ENCODE data around the gene KIAA0408. TPM values are rescaled to one million over a fixed set of nuclear protein-coding genes. Genes with fewer than 3 reads are reported as not detected.
A peak's percentile ranks its signal among the peaks of the same experiment; 100 is the strongest.
"Not testable (repeated sequence)": the region's sequence is repeated elsewhere in the genome, so short reads cannot be mapped to it uniquely, and the experiment has no call there.

The KIAA0408 gene
- total RNA-seq, 2 experiments from 2014 or later: 1.0 to 1.3 TPM

DNA sequence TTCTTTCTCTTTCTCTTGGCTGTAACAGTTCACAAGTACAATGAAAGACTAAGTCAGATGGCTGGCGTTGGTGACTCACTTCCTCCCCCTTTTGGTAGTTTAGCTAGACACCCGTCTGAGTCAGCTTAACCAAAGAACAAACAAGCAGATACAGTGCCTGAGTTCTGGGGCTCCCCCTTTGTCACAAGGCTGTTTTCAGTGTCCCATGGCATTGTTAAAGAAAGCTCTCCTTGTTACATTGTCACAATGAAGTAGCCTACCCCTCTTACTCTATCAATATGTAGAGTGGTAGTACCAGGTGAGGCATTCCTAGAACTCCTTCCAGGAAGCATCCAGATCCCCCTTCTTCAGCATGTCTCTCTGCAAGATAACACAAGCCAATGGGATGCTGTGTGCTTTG is 38.6 kb downstream of the KIAA0408 start:
- H3K27ac ChIP-seq (ENCODE audit: low read depth in 1 of 2, low read length in 2 of 2): no peak overlapping the region
- DNase-seq: peak; percentile 30 to 83 (median 51)
- TF ChIP-seq, protein P1, sequence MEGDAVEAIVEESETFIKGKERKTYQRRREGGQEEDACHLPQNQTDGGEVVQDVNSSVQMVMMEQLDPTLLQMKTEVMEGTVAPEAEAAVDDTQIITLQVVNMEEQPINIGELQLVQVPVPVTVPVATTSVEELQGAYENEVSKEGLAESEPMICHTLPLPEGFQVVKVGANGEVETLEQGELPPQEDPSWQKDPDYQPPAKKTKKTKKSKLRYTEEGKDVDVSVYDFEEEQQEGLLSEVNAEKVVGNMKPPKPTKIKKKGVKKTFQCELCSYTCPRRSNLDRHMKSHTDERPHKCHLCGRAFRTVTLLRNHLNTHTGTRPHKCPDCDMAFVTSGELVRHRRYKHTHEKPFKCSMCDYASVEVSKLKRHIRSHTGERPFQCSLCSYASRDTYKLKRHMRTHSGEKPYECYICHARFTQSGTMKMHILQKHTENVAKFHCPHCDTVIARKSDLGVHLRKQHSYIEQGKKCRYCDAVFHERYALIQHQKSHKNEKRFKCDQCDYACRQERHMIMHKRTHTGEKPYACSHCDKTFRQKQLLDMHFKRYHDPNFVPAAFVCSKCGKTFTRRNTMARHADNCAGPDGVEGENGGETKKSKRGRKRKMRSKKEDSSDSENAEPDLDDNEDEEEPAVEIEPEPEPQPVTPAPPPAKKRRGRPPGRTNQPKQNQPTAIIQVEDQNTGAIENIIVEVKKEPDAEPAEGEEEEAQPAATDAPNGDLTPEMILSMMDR (IDR thresholded peaks at IDR 0.05): peak; percentile 65
- no peak overlapping the region for H3K27ac Mint-ChIP-seq
- no peaks in the 10 kb centered on the region for H3K36me3 Mint-ChIP-seq (ENCODE audit: low read depth)
- H3K27me3 Mint-ChIP-seq: no peaks in the 10 kb centered on the region
- peak; percentile 99 for ATAC-seq (ENCODE audit: poor library complexity)
- H3K36me3 ChIP-seq (ENCODE audit: insufficient read depth, low read length): no peaks in the 10 kb centered on the region
- no peak overlapping the region for H3K4me3 ChIP-seq (ENCODE audit: low read length)
- H3K9me3 ChIP-seq (ENCODE audit: control insufficient read depth in 1 of 2, insufficient read depth in 1 of 2, low read length in 2 of 2): no peaks in the 10 kb centered on the region
- CTCF ChIA-PET: interaction anchor here (0.7 to 2.1 kb wide), 4 partner anchors 94 to 118 kb away, joined by 4 to 7 read pairs (median 6); no protein-coding TSS in a partner anchor
- no peaks in the 10 kb centered on the region for H3K9me3 Mint-ChIP-seq
- H3K4me1 ChIP-seq (ENCODE audit: insufficient read depth, low read length): no peaks in the 10 kb centered on the region
- H3K4me1 Mint-ChIP-seq (ENCODE audit: low read depth): peaks cover 6% of the 10 kb centered on the region
- intact Hi-C loops (cut with DNase I, micrococcal nuclease): loop anchor here in 1 of 2 experiments (1.0 kb wide), 1 partner anchor 118 kb away; no protein-coding TSS in a partner anchor
- no peak overlapping the region for H3K4me3 Mint-ChIP-seq
- no peaks in the 10 kb centered on the region for H3K27me3 ChIP-seq (ENCODE audit: control insufficient read depth in 1 of 2, insufficient read depth in 2 of 2, low read length in 2 of 2)
- POLR2A ChIA-PET: no interaction called here

DNA sequence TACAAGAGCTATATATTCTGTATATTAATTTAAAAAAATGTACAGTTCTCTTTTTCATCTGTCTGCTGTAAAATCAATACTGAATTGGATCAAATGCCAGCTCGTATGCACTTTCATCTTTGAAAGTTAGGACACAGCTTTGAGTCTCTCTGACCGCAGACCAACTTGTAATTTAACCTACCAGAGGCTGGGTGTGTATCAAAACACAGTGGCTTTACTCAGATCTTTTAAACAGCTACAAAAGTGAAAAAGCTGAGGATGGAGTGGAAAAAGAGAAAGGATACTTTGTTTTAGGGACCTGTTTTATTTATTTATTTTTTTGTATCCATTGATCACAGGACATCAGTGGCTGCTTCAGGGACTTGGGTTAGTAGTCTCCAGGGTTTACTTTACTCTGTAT is 44.1 kb downstream of the KIAA0408 start:
- TF ChIP-seq, protein P1 (IDR thresholded peaks at IDR 0.05): no peak
- Histone ChIP-seq H3K4me1 (ENCODE audit: insufficient read depth, low read length) (no peaks in the 10 kb centered on the region), H3K27ac (ENCODE audit: low read depth in 1 of 2, low read length in 2 of 2) (no peak overlapping the region), H3K27me3 (ENCODE audit: control insufficient read depth in 1 of 2, insufficient read depth in 2 of 2, low read length in 2 of 2) (no peaks in the 10 kb centered on the region), H3K4me3 (ENCODE audit: low read length) (no peak overlapping the region), H3K36me3 (ENCODE audit: insufficient read depth, low read length) (no peaks in the 10 kb centered on the region), H3K9me3 (ENCODE audit: control insufficient read depth in 1 of 2, insufficient read depth in 1 of 2, low read length in 2 of 2) (no peaks in the 10 kb centered on the region)
- H3K27me3 Mint-ChIP-seq: no peaks in the 10 kb centered on the region
- intact Hi-C loops (cut with DNase I, micrococcal nuclease): loop anchor here in 1 of 2 experiments (1.0 kb wide), 1 partner anchor 39 kb away; no protein-coding TSS in a partner anchor
- no peaks in the 10 kb centered on the region for H3K36me3 Mint-ChIP-seq (ENCODE audit: low read depth)
- no peak overlapping the region for H3K27ac Mint-ChIP-seq
- ChIA-PET CTCF (no interaction called here), POLR2A (no interaction called here)
- H3K4me1 Mint-ChIP-seq (ENCODE audit: low read depth): no peaks in the 10 kb centered on the region
- no peaks in the 10 kb centered on the region for H3K9me3 Mint-ChIP-seq
- no peak overlapping the region for H3K4me3 Mint-ChIP-seq
- no peak for ATAC-seq (ENCODE audit: poor library complexity)
- DNase-seq: no peak

DNA sequence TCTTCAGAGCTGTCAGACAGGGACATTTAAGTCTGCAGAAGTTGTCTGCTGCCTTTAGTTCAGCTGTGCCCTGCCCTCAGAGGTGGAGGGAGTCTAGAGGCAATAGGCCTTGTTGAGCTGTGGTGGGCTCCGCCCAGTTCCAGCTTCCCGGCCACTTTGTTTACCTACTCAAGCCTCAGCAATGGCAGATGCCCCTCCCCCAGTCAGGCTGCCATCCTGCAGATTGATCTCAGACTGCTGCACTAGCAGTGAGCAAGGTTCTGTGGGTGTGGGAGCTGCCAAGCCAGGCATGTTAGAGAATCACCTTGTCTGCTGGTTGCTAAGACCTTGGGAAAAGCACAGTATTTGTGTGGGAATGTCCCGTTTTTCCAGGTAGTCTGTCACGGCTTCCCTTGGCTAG is 46.1 kb downstream of the KIAA0408 start:
- H3K9me3 Mint-ChIP-seq; H3K27ac ChIP-seq (ENCODE audit: low read depth in 1 of 2, low read length in 2 of 2); H3K4me3 Mint-ChIP-seq; H3K4me1 Mint-ChIP-seq (ENCODE audit: low read depth); H3K4me3 ChIP-seq (ENCODE audit: low read length); intact Hi-C loops (cut with DNase I, micrococcal nuclease); H3K4me1 ChIP-seq (ENCODE audit: insufficient read depth, low read length); H3K27me3 ChIP-seq (ENCODE audit: control insufficient read depth in 1 of 2, insufficient read depth in 2 of 2, low read length in 2 of 2); DNase-seq; H3K36me3 Mint-ChIP-seq (ENCODE audit: low read depth); H3K9me3 ChIP-seq (ENCODE audit: control insufficient read depth in 1 of 2, insufficient read depth in 1 of 2, low read length in 2 of 2); H3K36me3 ChIP-seq (ENCODE audit: insufficient read depth, low read length); H3K27me3 Mint-ChIP-seq; CTCF ChIA-PET; POLR2A ChIA-PET; ATAC-seq (ENCODE audit: poor library complexity); H3K27ac Mint-ChIP-seq: not testable (repeated sequence)

DNA sequence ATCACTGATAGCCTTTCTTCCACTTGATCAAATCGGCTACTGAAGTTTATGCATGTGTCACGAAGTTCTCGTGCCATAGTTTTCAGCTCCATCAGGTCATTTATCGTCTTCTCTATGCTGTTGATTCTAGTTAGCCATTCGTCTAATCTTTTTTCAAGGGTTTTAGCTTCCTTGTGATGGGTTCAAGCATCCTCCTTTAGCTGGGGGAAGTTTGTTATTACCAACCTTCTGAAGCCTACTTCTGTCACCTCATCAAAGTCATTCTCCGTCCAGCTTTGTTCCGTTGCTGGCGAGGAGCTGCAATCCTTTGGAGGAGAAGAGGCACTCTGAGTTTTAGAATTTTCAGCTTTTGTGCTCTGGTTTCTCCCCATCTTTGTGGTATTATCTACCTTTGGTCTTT is 47.2 kb downstream of the KIAA0408 start:
- H3K36me3 ChIP-seq (ENCODE audit: insufficient read depth, low read length); H3K4me3 Mint-ChIP-seq; H3K9me3 Mint-ChIP-seq; H3K27ac Mint-ChIP-seq; POLR2A ChIA-PET; ATAC-seq (ENCODE audit: poor library complexity); H3K4me1 Mint-ChIP-seq (ENCODE audit: low read depth); intact Hi-C loops (cut with DNase I, micrococcal nuclease); H3K27me3 Mint-ChIP-seq; CTCF ChIA-PET; H3K4me3 ChIP-seq (ENCODE audit: low read length); H3K27ac ChIP-seq (ENCODE audit: low read depth in 1 of 2, low read length in 2 of 2); H3K9me3 ChIP-seq (ENCODE audit: control insufficient read depth in 1 of 2, insufficient read depth in 1 of 2, low read length in 2 of 2); DNase-seq; H3K36me3 Mint-ChIP-seq (ENCODE audit: low read depth); H3K4me1 ChIP-seq (ENCODE audit: insufficient read depth, low read length); H3K27me3 ChIP-seq (ENCODE audit: control insufficient read depth in 1 of 2, insufficient read depth in 2 of 2, low read length in 2 of 2): not testable (repeated sequence)

Other genes with a start within 250 kb of the KIAA0408 start
- gene RNF146, start 192.5 kb downstream of the KIAA0408 start, total RNA-seq: 10 to 100 TPM; 12.5 to 14.1 TPM
- 1 to 10 TPM; 6.5 to 7.4 TPM for gene ECHDC1, start 115.8 kb downstream of the KIAA0408 start, total RNA-seq
- gene C6orf58, start 117.8 kb upstream of the KIAA0408 start, total RNA-seq: not detected

Measured in CD4-positive, alpha-beta T cell (primary cell).